Activated CD4-positive, alpha-beta T cell treated with anti-CD3 and anti-CD28 coated beads, Interleukin-10, Interleukin-2, amounts not matched to agents 100 ng/mL and 50 ng/mL, durations not matched to agents 16 hours and 8 hours (primary cell): Measurements from ENCODE around the gene OR2M5.

Experiments
- DNase-seq: peaks from one replicate; pipeline ENCODE4 v3.0.0-alpha.2; 2020

Gene OR2M5

GRCh38 chr1:248144513-248145198 lies at the start of gene OR2M5:
Gene OR2M5 (plus strand): TSS chr1:248145148. CDS start chr1:248145148, 0 bp downstream.
- no peak for DNase-seq

- DNase-seq = no peak
Measured at GRCh38 chr1:248098529-248098928, 46.4 kb upstream of the OR2M5 start.

- DNase-seq = no peak
Measured at GRCh38 chr1:248102847-248103246, 42.1 kb upstream of the OR2M5 start.

GRCh38 chr1:248111157-248111556 lies 33.8 kb upstream of the OR2M5 start:
- no peak for DNase-seq

GRCh38 chr1:248114890-248115289 lies 30.1 kb upstream of the OR2M5 start:
- no peak for DNase-seq

- no peak for DNase-seq
Measured at GRCh38 chr1:248127653-248128052, 17.3 kb upstream of the OR2M5 start.

- no peak for DNase-seq
Measured at GRCh38 chr1:248136811-248137210, 8.1 kb upstream of the OR2M5 start.

- DNase-seq = no peak
Measured at GRCh38 chr1:248140846-248141245, 4.1 kb upstream of the OR2M5 start.

GRCh38 chr1:248143311-248143710 lies 1.6 kb upstream of the OR2M5 start:
- DNase-seq = no peak

- no peak for DNase-seq
Measured at GRCh38 chr1:248152056-248152827, 7.3 kb downstream of the OR2M5 start.

- DNase-seq = no peak
Measured at GRCh38 chr1:248155927-248156326, 11.0 kb downstream of the OR2M5 start.

- DNase-seq = no peak
Measured at GRCh38 chr1:248158758-248159157, 13.8 kb downstream of the OR2M5 start.

- DNase-seq = no peak
Measured at GRCh38 chr1:248164031-248164430, 19.1 kb downstream of the OR2M5 start.

GRCh38 chr1:248165186-248165585 lies 20.2 kb downstream of the OR2M5 start:
- no peak for DNase-seq

GRCh38 chr1:248174521-248174920 lies 29.6 kb downstream of the OR2M5 start, which contains the start of gene OR2M2:
Gene OR2M2 (plus strand): TSS chr1:248174821. CDS start chr1:248179986, 5,165 bp downstream.
- no peak for DNase-seq

GRCh38 chr1:248183996-248184395 lies 39.0 kb downstream of the OR2M5 start:
- no peak for DNase-seq

GRCh38 chr1:248187363-248187762 lies 42.4 kb downstream of the OR2M5 start:
- no peak for DNase-seq

- no peak for DNase-seq
Measured at GRCh38 chr1:248189026-248189425, 44.1 kb downstream of the OR2M5 start.

GRCh38 chr1:248194117-248194516 lies 49.2 kb downstream of the OR2M5 start:
- DNase-seq = no peak
